ENCODE measurements around the gene DIMT1.

DIMT1 gene

GRCh38 chr5:62341783-62342475 is 61.8 kb downstream of the DIMT1 start (continued):
- TF ChIP-seq ZNF692 (tag by site-specific recombination; IDR thresholded peaks at IDR 0.05) (no peak), ZNF24 (tag by site-specific recombination; IDR thresholded peaks at IDR 0.05) (no peak), ZNF501 (tag by site-specific recombination; IDR thresholded peaks at IDR 0.05) (no peak), MEIS1 (CRISPR knock-in tag; IDR thresholded peaks at IDR 0.05; ENCODE audit: borderline replicate concordance) (no peak), KLF10 (tag by site-specific recombination; IDR thresholded peaks at IDR 0.05) (no peak), ZNF624 (tag by site-specific recombination; IDR thresholded peaks at IDR 0.05) (no peak), RBAK (tag by site-specific recombination; IDR thresholded peaks at IDR 0.05) (no peak), GLIS2 (tag by site-specific recombination; IDR thresholded peaks at IDR 0.05) (no peak), KLF9 (tag by site-specific recombination; IDR thresholded peaks at IDR 0.05; ENCODE audit: low read depth) (no peak)
- TF ChIP-seq, protein P1, sequence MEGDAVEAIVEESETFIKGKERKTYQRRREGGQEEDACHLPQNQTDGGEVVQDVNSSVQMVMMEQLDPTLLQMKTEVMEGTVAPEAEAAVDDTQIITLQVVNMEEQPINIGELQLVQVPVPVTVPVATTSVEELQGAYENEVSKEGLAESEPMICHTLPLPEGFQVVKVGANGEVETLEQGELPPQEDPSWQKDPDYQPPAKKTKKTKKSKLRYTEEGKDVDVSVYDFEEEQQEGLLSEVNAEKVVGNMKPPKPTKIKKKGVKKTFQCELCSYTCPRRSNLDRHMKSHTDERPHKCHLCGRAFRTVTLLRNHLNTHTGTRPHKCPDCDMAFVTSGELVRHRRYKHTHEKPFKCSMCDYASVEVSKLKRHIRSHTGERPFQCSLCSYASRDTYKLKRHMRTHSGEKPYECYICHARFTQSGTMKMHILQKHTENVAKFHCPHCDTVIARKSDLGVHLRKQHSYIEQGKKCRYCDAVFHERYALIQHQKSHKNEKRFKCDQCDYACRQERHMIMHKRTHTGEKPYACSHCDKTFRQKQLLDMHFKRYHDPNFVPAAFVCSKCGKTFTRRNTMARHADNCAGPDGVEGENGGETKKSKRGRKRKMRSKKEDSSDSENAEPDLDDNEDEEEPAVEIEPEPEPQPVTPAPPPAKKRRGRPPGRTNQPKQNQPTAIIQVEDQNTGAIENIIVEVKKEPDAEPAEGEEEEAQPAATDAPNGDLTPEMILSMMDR (tag by site-specific recombination; IDR thresholded peaks at IDR 0.05), result no peak

- CTCF ChIA-PET, result interaction anchor here (0.6 to 1.5 kb wide), 3 partner anchors 11 to 342 kb away, joined by 3 to 6 read pairs (median 4); no protein-coding TSS in a partner anchor
- Histone ChIP-seq H3K9me3 (ENCODE audit: control insufficient read depth, insufficient read depth, low read depth, low read length) (no peaks in the 10 kb centered on the region), H3K4me1 (ENCODE audit: control insufficient read depth, insufficient read depth, low read length) (no peaks in the 10 kb centered on the region), H3K27ac (ENCODE audit: extremely low read depth, low read depth, low read length) (no peak overlapping the region), H3K36me3 (ENCODE audit: control insufficient read depth in 2 of 2, insufficient read depth in 1 of 2, low read length in 2 of 2) (no peaks in the 10 kb centered on the region), H3K4me3 (ENCODE audit: low read depth, low read length) (no peak overlapping the region)
- no peak for TF ChIP-seq ZNF248 (tag by site-specific recombination; IDR thresholded peaks at IDR 0.05)
- TF ChIP-seq ZNF791 (tag by site-specific recombination; IDR thresholded peaks at IDR 0.05), result no peak
- no peak for TF ChIP-seq ZNF302 (tag by site-specific recombination; IDR thresholded peaks at IDR 0.05; ENCODE audit: low read depth)
- TF ChIP-seq REPIN1 (tag by site-specific recombination; IDR thresholded peaks at IDR 0.05; ENCODE audit: low read depth), result no peak
- TF ChIP-seq ZNF768 (tag by site-specific recombination; IDR thresholded peaks at IDR 0.05), result no peak
- POLR2A ChIA-PET, result no interaction called here
Measured at GRCh38 chr5:62340979-62341378, 62.7 kb downstream of the DIMT1 start.

GRCh38 chr5:62340392-62340791 is 63.3 kb downstream of the DIMT1 start:
- H3K27ac ChIP-seq (ENCODE audit: extremely low read depth, low read depth, low read length), result no peak overlapping the region
- no peaks in the 10 kb centered on the region for H3K36me3 ChIP-seq (ENCODE audit: control insufficient read depth in 2 of 2, insufficient read depth in 1 of 2, low read length in 2 of 2)
- no peak for TF ChIP-seq ZNF571 (tag by site-specific recombination; IDR thresholded peaks at IDR 0.05)
- TF ChIP-seq, protein P2, sequence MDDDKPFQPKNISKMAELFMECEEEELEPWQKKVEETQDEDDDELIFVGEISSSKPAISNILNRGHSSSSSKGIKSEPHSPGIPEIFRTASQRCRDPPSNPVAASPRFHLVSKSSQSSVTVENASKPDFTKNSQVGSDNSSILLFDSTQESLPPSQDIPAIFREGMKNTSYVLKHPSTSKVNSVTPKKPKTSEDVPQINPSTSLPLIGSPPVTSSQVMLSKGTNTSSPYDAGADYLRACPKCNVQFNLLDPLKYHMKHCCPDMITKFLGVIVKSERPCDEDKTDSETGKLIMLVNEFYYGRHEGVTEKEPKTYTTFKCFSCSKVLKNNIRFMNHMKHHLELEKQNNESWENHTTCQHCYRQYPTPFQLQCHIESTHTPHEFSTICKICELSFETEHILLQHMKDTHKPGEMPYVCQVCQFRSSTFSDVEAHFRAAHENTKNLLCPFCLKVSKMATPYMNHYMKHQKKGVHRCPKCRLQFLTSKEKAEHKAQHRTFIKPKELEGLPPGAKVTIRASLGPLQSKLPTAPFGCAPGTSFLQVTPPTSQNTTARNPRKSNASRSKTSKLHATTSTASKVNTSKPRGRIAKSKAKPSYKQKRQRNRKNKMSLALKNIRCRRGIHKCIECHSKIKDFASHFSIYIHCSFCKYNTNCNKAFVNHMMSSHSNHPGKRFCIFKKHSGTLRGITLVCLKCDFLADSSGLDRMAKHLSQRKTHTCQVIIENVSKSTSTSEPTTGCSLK (tag by site-specific recombination; IDR thresholded peaks at IDR 0.05), result no peak
- ChIA-PET CTCF (interaction anchor here (0.6 to 1.5 kb wide), 3 partner anchors 11 to 342 kb away, joined by 3 to 6 read pairs (median 4); no protein-coding TSS in a partner anchor), POLR2A (no interaction called here)
- no peaks in the 10 kb centered on the region for H3K9me3 ChIP-seq (ENCODE audit: control insufficient read depth, insufficient read depth, low read depth, low read length)
- H3K4me1 ChIP-seq (ENCODE audit: control insufficient read depth, insufficient read depth, low read length), result no peaks in the 10 kb centered on the region
- no peak overlapping the region for H3K4me3 ChIP-seq (ENCODE audit: low read depth, low read length)
